ENCODE results near the gene ESR2.
"Not testable (repeated sequence)": the region's sequence is repeated elsewhere in the genome, so short reads cannot be mapped to it uniquely, and the experiment has no call there.

Gene ESR2

GRCh38 chr14:64049616-64050381, 244.4 kb downstream of the ESR2 start:
- H3K27ac ChIP-seq: no peak overlapping the region
- H3K9me3 ChIP-seq: no peaks in the 10 kb centered on the region
- peaks cover 16 to 64% (median 17%) of the 10 kb centered on the region in 3 donors for H3K36me3 ChIP-seq
- DNase-seq: no peak
- no peak overlapping the region for H3K4me3 ChIP-seq
- TF ChIP-seq CTCF (IDR thresholded peaks at IDR 0.05): no peak
- H3K4me1 ChIP-seq: peaks cover 0 to 22% (median 5%) of the 10 kb centered on the region in 4 donors
- intact Hi-C loops (cut with DNase I; ENCODE audit: low total_unique reads): loop anchor here (10.0 kb wide), 1 partner anchor 285 kb away; no protein-coding TSS in a partner anchor
- no peaks in the 10 kb centered on the region for H3K27me3 ChIP-seq

- Histone ChIP-seq H3K36me3 (peaks cover 11 to 67% (median 22%) of the 10 kb centered on the region in 3 donors), H3K9me3 (peaks cover 0 to 10% (median 0%) of the 10 kb centered on the region in 3 donors), H3K4me1 (peaks cover 0 to 2% (median 0%) of the 10 kb centered on the region in 4 donors), H3K4me3 (no peak overlapping the region), H3K27ac (no peak overlapping the region), H3K27me3 (no peaks in the 10 kb centered on the region)
- intact Hi-C loops (cut with DNase I; ENCODE audit: low total_unique reads): loop anchor here (10.0 kb wide), 1 partner anchor 290 kb away; no protein-coding TSS in a partner anchor
- no peak for DNase-seq
- TF ChIP-seq CTCF (IDR thresholded peaks at IDR 0.05): no peak
These were observed 249.1 kb downstream of the ESR2 start for GRCh38 chr14:64045091-64045490.

- H3K27ac ChIP-seq, H3K27me3 ChIP-seq, H3K9me3 ChIP-seq, H3K4me3 ChIP-seq, H3K4me1 ChIP-seq, DNase-seq: not testable (repeated sequence)
- intact Hi-C loops (cut with DNase I; ENCODE audit: low total_unique reads): loop anchor here (10.0 kb wide), 1 partner anchor 292 kb away; no protein-coding TSS in a partner anchor
- peaks cover 6 to 58% (median 17%) of the 10 kb centered on the region in 3 donors for H3K36me3 ChIP-seq
These were observed 250.9 kb downstream of the ESR2 start for GRCh38 chr14:64043296-64043695.

DNA sequence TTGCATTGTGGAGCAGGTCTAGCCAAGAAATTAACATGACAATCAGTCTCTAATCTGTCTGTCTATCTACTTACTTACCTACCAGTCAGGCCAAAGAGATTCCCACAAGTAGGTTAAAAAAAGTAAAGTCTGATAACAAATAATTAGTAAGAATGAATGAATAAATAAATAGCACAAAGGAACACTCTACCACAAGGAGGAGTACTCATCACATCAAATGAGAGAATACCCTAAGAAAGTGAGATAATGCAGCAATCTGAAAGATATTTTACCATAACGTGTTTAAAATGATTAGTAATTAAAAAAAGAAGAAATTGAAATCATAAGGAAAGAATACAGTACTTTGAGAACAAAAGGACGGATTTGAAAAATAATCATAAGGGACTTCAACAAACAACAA, 254.1 kb downstream of the ESR2 start:
- Histone ChIP-seq H3K36me3 (peaks cover 0 to 37% (median 19%) of the 10 kb centered on the region in 3 donors), H3K4me1 (peaks cover 0 to 14% (median 0%) of the 10 kb centered on the region in 4 donors), H3K4me3 (no peak overlapping the region), H3K27me3 (no peaks in the 10 kb centered on the region), H3K27ac (no peak overlapping the region), H3K9me3 (peaks cover 0 to 10% (median 0%) of the 10 kb centered on the region in 3 donors)
- no peak for DNase-seq
- TF ChIP-seq CTCF (IDR thresholded peaks at IDR 0.05): peak in 1 of 2 experiments; percentile 25
- intact Hi-C loops (cut with DNase I; ENCODE audit: low total_unique reads): loop anchor here (10.0 kb wide), 1 partner anchor 295 kb away; no protein-coding TSS in a partner anchor

DNA sequence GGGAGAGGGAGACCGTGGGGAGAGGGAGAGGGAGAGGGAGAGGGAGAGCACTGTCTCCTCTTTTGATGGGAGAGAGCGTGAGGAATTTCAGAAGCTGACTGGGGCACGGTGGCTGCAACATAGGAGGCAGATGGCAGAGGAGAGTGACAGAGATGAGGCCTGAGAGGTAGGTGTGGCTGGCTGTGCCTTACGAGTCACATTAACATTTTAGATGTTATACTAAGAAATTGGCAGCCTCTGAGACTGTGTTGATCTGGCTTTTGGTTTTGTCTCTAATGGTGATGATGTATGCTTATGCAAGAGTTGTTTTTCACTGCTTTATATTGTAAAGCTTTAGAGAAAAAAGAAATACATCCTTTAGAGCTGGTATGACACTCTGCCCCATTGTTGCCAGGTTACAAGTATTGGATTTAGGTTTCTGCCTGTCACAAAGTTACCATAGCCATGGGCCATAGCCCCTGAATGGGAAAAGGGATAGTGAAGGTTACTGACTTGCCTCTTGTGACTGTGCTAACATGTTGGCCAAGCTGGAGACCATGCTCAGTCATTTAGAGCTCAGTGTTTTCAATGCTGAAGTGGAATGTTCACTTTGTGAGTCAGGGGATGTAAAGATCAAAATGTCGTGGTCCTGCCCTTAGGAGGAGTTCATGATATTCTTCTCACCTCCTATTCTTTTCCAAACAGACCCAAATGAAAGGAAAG, 255.2 kb downstream of the ESR2 start:
- H3K4me1 ChIP-seq: peaks cover 0 to 22% (median 1%) of the 10 kb centered on the region in 4 donors
- intact Hi-C loops (cut with DNase I; ENCODE audit: low total_unique reads): no loop called here
- H3K27ac ChIP-seq: no peak overlapping the region
- no peak overlapping the region for H3K4me3 ChIP-seq
- TF ChIP-seq CTCF (IDR thresholded peaks at IDR 0.05): no peak
- H3K9me3 ChIP-seq: peaks cover 0 to 10% (median 0%) of the 10 kb centered on the region in 3 donors
- no peak for DNase-seq
- H3K27me3 ChIP-seq: no peaks in the 10 kb centered on the region
- peaks cover 0 to 28% (median 19%) of the 10 kb centered on the region in 3 donors for H3K36me3 ChIP-seq

DNA sequence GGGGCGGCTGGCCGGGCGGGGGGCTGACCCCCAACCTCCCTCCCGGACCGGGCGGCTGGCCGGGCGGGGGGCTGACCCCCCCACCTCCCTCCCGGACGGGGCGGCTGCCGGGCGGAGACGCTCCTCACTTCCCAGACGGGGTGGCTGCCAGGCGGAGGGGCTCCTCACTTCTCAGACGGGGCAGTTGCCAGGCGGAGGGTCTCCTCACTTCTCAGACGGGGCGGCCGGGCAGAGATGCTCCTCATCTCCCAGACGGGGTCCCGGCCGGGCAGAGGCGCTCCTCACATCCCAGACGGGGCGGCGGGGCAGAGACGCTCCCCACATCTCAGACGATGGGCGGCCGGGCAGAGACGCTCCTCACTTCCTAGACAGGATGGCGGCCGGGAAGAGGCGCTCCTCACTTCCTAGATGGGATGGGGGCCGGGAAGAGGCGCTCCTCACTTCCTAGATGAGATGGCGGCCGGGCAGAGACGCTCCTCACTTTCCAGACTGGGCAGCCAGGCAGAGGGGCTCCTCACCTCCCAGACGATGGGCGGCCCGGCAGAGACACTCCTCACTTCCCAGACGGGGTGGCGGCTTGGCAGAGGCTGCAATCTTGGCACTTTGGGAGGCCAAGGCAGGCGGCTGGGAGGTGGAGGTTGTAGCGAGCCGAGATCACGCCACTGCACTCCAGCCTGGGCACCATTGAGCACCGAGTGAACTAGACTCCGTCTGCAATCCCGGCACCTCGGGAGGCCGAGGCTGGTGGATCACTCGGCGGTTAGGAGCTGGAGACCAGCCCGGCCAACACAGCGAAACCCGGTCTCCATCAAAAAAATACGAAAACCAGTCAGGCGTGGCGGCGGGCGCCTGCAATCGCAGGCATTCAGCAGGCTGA, 256.1 kb downstream of the ESR2 start:
- intact Hi-C loops (cut with DNase I; ENCODE audit: low total_unique reads); H3K4me3 ChIP-seq; DNase-seq; H3K27me3 ChIP-seq; H3K27ac ChIP-seq; H3K9me3 ChIP-seq: not testable (repeated sequence)
- Histone ChIP-seq H3K4me1 (peaks cover 0 to 22% (median 1%) of the 10 kb centered on the region in 4 donors), H3K36me3 (peaks cover 0 to 22% (median 16%) of the 10 kb centered on the region in 3 donors)

All from tibial artery (tissue), 4 donors.